Measurements from ENCODE around the gene ADAMTS3. TPM values are rescaled to one million over a fixed set of nuclear protein-coding genes. Genes with fewer than 3 reads are reported as not detected.

The ADAMTS3 gene
- total RNA-seq, 4 donors from 2014 or later = 0.47 to 30.4 (median 10.2) TPM

DNA sequence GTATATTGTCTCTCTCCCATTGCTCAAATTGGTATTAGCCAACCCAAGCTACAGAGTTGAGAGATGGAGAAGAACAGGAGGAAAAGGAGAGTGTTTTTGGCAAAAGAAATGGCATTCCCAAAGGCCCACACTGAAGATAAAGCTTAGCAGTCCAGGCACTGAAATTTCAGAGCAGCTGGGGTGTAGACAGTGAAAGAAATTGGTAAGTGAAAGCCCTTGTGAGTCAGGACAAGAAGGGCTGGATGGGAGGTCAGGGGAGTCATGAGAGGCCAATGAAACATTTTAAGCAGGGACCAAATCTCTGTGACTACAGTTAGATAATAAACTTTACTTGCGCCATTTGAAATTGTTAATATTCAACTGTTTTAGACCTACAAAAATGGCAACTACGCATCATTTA, 177.7 kb downstream of the ADAMTS3 start:
- ATAC-seq (ENCODE audit: low FRiP score) (no peak), DNase-seq (ENCODE audit: low spot score) (no peak)
- no peak for TF ChIP-seq CTCF (IDR thresholded peaks at IDR 0.05)

- no peak for TF ChIP-seq CTCF (IDR thresholded peaks at IDR 0.05)
- ATAC-seq (ENCODE audit: low FRiP score) (peak; percentile 48), DNase-seq (ENCODE audit: low spot score) (no peak)
Measured at GRCh38 chr4:72390409-72390808, 178.6 kb downstream of the ADAMTS3 start.

- no peak for TF ChIP-seq CTCF (IDR thresholded peaks at IDR 0.05)
- ATAC-seq (ENCODE audit: low FRiP score) = peak; percentile 10
- DNase-seq (ENCODE audit: low spot score) = no peak
Measured at GRCh38 chr4:72388521-72388920, 180.5 kb downstream of the ADAMTS3 start.

GRCh38 chr4:72387959-72388358, 181.1 kb downstream of the ADAMTS3 start:
- DNase-seq (ENCODE audit: low spot score) (no peak), ATAC-seq (ENCODE audit: low FRiP score) (no peak)
- TF ChIP-seq CTCF (IDR thresholded peaks at IDR 0.05) = no peak

DNA sequence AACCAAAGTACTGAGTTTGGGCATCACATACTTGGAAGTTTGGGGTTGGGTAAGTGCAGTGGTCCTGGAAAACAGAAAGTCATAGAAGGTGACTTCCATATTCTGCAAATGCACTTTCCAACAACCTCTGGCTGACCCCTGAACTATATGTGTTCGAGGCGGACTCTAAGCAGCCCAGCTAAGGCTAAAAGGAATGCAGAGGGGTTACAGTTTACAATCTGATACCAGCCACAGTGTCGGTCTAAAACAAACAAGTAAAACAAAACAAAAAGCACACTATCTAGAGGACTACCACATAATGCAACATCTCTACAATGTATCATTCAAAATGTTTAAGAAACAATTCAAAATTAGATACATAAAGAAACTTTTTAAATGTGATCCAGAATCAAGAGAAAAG, 185.6 kb downstream of the ADAMTS3 start:
- no peak for TF ChIP-seq CTCF (IDR thresholded peaks at IDR 0.05)
- ATAC-seq (ENCODE audit: low FRiP score) (no peak), DNase-seq (ENCODE audit: low spot score) (no peak)

DNA sequence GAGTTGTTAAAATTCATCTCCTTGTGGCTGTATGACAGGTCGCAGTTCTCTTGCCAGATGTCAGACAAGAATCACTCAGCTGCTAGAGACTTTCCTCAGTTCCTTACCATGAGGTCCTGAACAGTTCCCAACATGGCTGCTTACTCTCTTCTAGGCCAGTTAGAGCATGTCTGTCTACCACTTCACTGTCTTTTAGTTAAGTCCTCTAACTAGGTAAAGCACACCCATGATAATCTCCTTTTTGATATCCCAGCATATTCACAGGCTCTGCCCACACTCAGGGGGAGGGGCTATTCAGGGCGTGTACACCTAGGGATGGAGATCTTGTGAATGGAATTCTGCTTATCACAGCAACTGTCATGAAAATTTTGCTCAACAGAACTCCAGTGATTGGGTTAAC, 190.1 kb downstream of the ADAMTS3 start:
- no peak for TF ChIP-seq CTCF (IDR thresholded peaks at IDR 0.05)

GRCh38 chr4:72377491-72378194, 191.4 kb downstream of the ADAMTS3 start:
- peak; percentile 53 for ATAC-seq (ENCODE audit: low FRiP score)

More for the DNA sequence above, 190.1 kb downstream of the ADAMTS3 start:
- ATAC-seq (ENCODE audit: low FRiP score) (no peak), DNase-seq (ENCODE audit: low spot score) (no peak)

More at GRCh38 chr4:72377491-72378194, 191.4 kb downstream of the ADAMTS3 start:
- DNase-seq (ENCODE audit: low spot score) = no peak
- TF ChIP-seq CTCF (IDR thresholded peaks at IDR 0.05) = no peak

All from omental fat pad (tissue), 4 donors.